Endothelial cell of umbilical vein (primary cell): ENCODE results near the gene MAP3K10. TPM values are rescaled to one million over a fixed set of nuclear protein-coding genes. Genes with fewer than 3 reads are reported as not detected.

ENCODE experiments used
- BruUV-seq: library from RNA; stranded (reverse); fragments of 400-500 nt; replicated peaks from 2 replicates; lab custom pipeline; 2021; lab: Mats Ljungman, UMichigan
- CTCF ChIA-PET: fragments of 300-600, 350-600 bp; sonication (Branson Sonifier 250); formaldehyde crosslinking; loops from one replicate; lab custom pipeline; 2021; ENCODE audit warnings: antibody characterized with exemption, inconsistent platforms; lab: Charles Lee
- POLR2A ChIA-PET: fragments of 300-600, 350-600 bp; sonication (Branson Sonifier 250); formaldehyde crosslinking; loops from one replicate; lab custom pipeline; 2021; ENCODE audit warnings: antibody characterized with exemption, inconsistent platforms; lab: Charles Lee
- DNase-seq: peaks from one replicate; pipeline ENCODE4 v3.0.0-alpha.2; 2011; ENCODE audit warnings: low read depth, low spot score
- FAIRE-seq: peaks from 2 replicates; lab custom pipeline; 2011; peaks lifted over from hg19 to GRCh38; lab: Jason Lieb, UNC
- H2AFZ ChIP-seq: 2 replicates; pipeline ENCODE4 v1.6.0; 2012; ENCODE audit warnings: low read depth, low read length, control low read depth, inconsistent platforms
- H3K27ac ChIP-seq: 2 replicates; pipeline ENCODE4 v1.5.1; 2011; ENCODE audit warnings: low read depth, mild to moderate bottlenecking, control low read depth, low read length, moderate library complexity; ENCODE audit not compliant: insufficient read depth
- H3K27me3 ChIP-seq, 2 experiments: 2 replicates each; pipeline versions ENCODE4 v1.6.0 to v1.6.1; 2011; ENCODE audit warnings: low read length in 2 of 2, mixed read lengths in 1 of 2; ENCODE audit not compliant: control insufficient read depth in 2 of 2, insufficient read depth in 2 of 2
- H3K36me3 ChIP-seq, 2 experiments: 2 replicates in 1 of 2; 3 replicates in 1 of 2; pipeline ENCODE4 v1.5.1; 2011; ENCODE audit warnings: low read length in 2 of 2, mild to moderate bottlenecking in 1 of 2, moderate library complexity in 1 of 2; ENCODE audit not compliant: control insufficient read depth in 2 of 2, insufficient read depth in 2 of 2; ENCODE audit errors: extremely low read depth in 1 of 2
- H3K4me1 ChIP-seq: 3 replicates; pipeline ENCODE4 v1.5.1; 2011; ENCODE audit warnings: mild to moderate bottlenecking, low read length; ENCODE audit not compliant: control insufficient read depth, insufficient read depth; ENCODE audit errors: extremely low read depth
- H3K4me2 ChIP-seq: 2 replicates; pipeline ENCODE4 v1.6.1; 2011; ENCODE audit warnings: low read length, control low read depth, mixed read lengths; ENCODE audit not compliant: insufficient read depth
- H3K4me3 ChIP-seq, 3 experiments: fragments of 200-600 bp in 1 of 3; sonication (generic), shearing (Covaris generic) in 1 of 3; replicated peaks in 1 of 3; 2 replicates each; pipeline ENCODE4 v1.5.1; 2011 to 2016; ENCODE audit warnings: control low read depth in 3 of 3, low read length in 3 of 3, mild to moderate bottlenecking in 2 of 3, inconsistent platforms in 1 of 3, low read depth in 1 of 3, moderate library complexity in 1 of 3; ENCODE audit not compliant: insufficient read depth in 1 of 3
- H3K79me2 ChIP-seq: 2 replicates; pipeline ENCODE4 v1.6.0; 2012; ENCODE audit warnings: low read length, inconsistent platforms; ENCODE audit not compliant: control insufficient read depth, insufficient read depth
- H3K9ac ChIP-seq: replicated peaks from 2 replicates; pipeline ENCODE3; 2011; ENCODE audit warnings: low read length, control low read depth; ENCODE audit not compliant: insufficient read depth; ENCODE audit errors: extremely low read depth
- H3K9me1 ChIP-seq: replicated peaks from 3 replicates; pipeline ENCODE4 v1.6.0; 2011; ENCODE audit warnings: mild to moderate bottlenecking, low read length; ENCODE audit not compliant: control insufficient read depth, insufficient read depth; ENCODE audit errors: extremely low read depth
- H3K9me3 ChIP-seq: replicated peaks from 2 replicates; pipeline ENCODE4 v1.5.1; 2012; ENCODE audit warnings: low read length, inconsistent platforms; ENCODE audit not compliant: control insufficient read depth, insufficient read depth
- H4K20me1 ChIP-seq: replicated peaks from 2 replicates; pipeline ENCODE3; 2011; ENCODE audit warnings: mild to moderate bottlenecking, low read length; ENCODE audit not compliant: control insufficient read depth, insufficient read depth; ENCODE audit errors: extremely low read depth
- CTCF ChIP-seq, 2 donors: IDR thresholded peaks; 1 replicate in 1 of 2; 2 replicates in 1 of 2; pipeline ENCODE4 v1.5.1; 2011; ENCODE audit warnings: low read length in 2 of 2, mild to moderate bottlenecking in 2 of 2, moderate library complexity in 2 of 2, control low read depth in 1 of 2, inconsistent platforms in 1 of 2, low read depth in 1 of 2; ENCODE audit not compliant: insufficient read depth in 1 of 2; ENCODE audit errors: extremely low read depth in 1 of 2
- EZH2 ChIP-seq: IDR thresholded peaks from 2 replicates; pipeline ENCODE4 v1.6.1; 2012; ENCODE audit warnings: borderline replicate concordance, low read depth, mild to moderate bottlenecking, moderate library complexity, low read length, inconsistent platforms; ENCODE audit not compliant: severe bottlenecking
- FOS ChIP-seq: IDR thresholded peaks from 2 replicates; pipeline ENCODE4 v1.6.1; 2011; ENCODE audit warnings: mild to moderate bottlenecking, low read length, moderate library complexity, borderline replicate concordance; ENCODE audit not compliant: insufficient read depth
- GATA2 ChIP-seq: IDR thresholded peaks from 2 replicates; pipeline ENCODE4 v1.7.0; 2011; ENCODE audit warnings: low read depth, mild to moderate bottlenecking, moderate library complexity, mixed read lengths, low read length; ENCODE audit not compliant: insufficient read length, insufficient read depth
- JUN ChIP-seq: IDR thresholded peaks from 2 replicates; pipeline ENCODE4 v1.6.1; 2011; ENCODE audit warnings: borderline replicate concordance, low read depth; ENCODE audit not compliant: insufficient read length, insufficient read depth
- MYC ChIP-seq: IDR thresholded peaks from one replicate; pipeline ENCODE4 v1.6.1; 2011; ENCODE audit warnings: mild to moderate bottlenecking, low read depth, low read length
- POLR2A ChIP-seq: IDR thresholded peaks from 2 replicates; pipeline ENCODE4 v1.6.1; 2012; ENCODE audit warnings: low read depth, mild to moderate bottlenecking, control low read depth, low read length
- POLR2AphosphoS5 ChIP-seq: IDR thresholded peaks from 2 replicates; pipeline ENCODE4 v1.6.1; 2012; ENCODE audit warnings: low read depth, mild to moderate bottlenecking, control low read depth, low read length, moderate library complexity; ENCODE audit not compliant: insufficient read depth
- dilution Hi-C: fragments of 300-500 bp; cut with MboI; formaldehyde crosslinking; loops from one replicate; pipeline ENCODE4 v1.15.0; 2019; ENCODE audit warnings: low sequenced_read_pairs; ENCODE audit not compliant: extremely low pct_ligation_motif_present
- intact Hi-C: fragments of 100-400 bp; cut with micrococcal nuclease; formaldehyde crosslinking; loops from one replicate; pipeline ENCODE4 v1.10.0; 2022
- polyA plus RNA-seq, 4 experiments: library from polyadenylated mRNA; depleted of rRNA in 3 of 4; stranded (reverse) in 3 of 4; unstranded in 1 of 4; fragments of >200 nt; gene quantifications; 2 replicates each; pipeline versions ENCODE4 v1.2.1 to v1.2.3, GENCODE V29; 2011 to 2012; ENCODE audit warnings: missing spikeins in 1 of 4
- total RNA-seq: library from RNA; stranded (reverse); gene quantifications from 2 replicates; pipeline ENCODE4 v1.2.3, GENCODE V29; 2021
- TF ChIP-seq, protein P1 (sequence below): IDR thresholded peaks from 2 replicates; pipeline ENCODE4 v1.6.1; 2011; ENCODE audit not compliant: insufficient read depth, insufficient read length

The MAP3K10 gene
- total and polyA plus RNA-seq, 2 donors (not counting 3 experiments of a cell fraction or from before 2014, with no cell fraction given), result 6.3 to 19.4 TPM

GRCh38 chr19:40205760-40206159 lies 14.5 kb downstream of the MAP3K10 start:
- Histone ChIP-seq H3K79me2 (no peaks in the 10 kb centered on the region), H3K9ac (no peak overlapping the region), H3K4me1 (no peaks in the 10 kb centered on the region), H2AFZ (no peak overlapping the region), H4K20me1 (no peaks in the 10 kb centered on the region), H3K27me3 (no peaks in the 10 kb centered on the region), H3K4me2 (no peak overlapping the region), H3K9me1 (no peaks in the 10 kb centered on the region), H3K9me3 (no peaks in the 10 kb centered on the region), H3K4me3 (no peak overlapping the region), H3K27ac (no peak overlapping the region), H3K36me3 (no peaks in the 10 kb centered on the region)
- dilution Hi-C loops, result no loop called here
- DNase-seq, result no peak
- intact Hi-C loops, result no loop called here
- FAIRE-seq, result no peak
- TF ChIP-seq GATA2 (no peak), JUN (no peak), EZH2 (no peak), FOS (no peak), POLR2AphosphoS5 (no peak), POLR2A (no peak), MYC (no peak)
- TF ChIP-seq, protein P1, sequence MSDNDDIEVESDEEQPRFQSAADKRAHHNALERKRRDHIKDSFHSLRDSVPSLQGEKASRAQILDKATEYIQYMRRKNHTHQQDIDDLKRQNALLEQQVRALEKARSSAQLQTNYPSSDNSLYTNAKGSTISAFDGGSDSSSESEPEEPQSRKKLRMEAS, result no peak
- CTCF ChIA-PET, result interaction anchor here (1.0 kb wide), 1 partner anchor 15 kb away, joined by 3 read pairs; no protein-coding TSS in a partner anchor
- no TSS peak for BruUV-seq
- POLR2A ChIA-PET, result no interaction called here

- intact Hi-C loops (no loop called here), dilution Hi-C loops (no loop called here)
- no peaks in the 10 kb centered on the region for H3K9me1 ChIP-seq
- FAIRE-seq, result no peak
- ChIA-PET POLR2A (no interaction called here), CTCF (no interaction called here)
- H3K4me3 ChIP-seq, result no peak overlapping the region
- H3K9ac ChIP-seq, result no peak overlapping the region
- H3K9me3 ChIP-seq, result no peaks in the 10 kb centered on the region
- H3K27ac ChIP-seq, result no peak overlapping the region
- no peaks in the 10 kb centered on the region for H3K36me3 ChIP-seq
- no peaks in the 10 kb centered on the region for H3K27me3 ChIP-seq
- TF ChIP-seq JUN (no peak), CTCF (IDR thresholded peaks at IDR 0.05; ENCODE audit: extremely low read depth in 1 of 2, insufficient read depth in 1 of 2, low read depth in 1 of 2, low read length in 2 of 2) (no peak), POLR2A (no peak), EZH2 (no peak), POLR2AphosphoS5 (no peak)
- TF ChIP-seq, protein P1, result no peak
- no peaks in the 10 kb centered on the region for H3K4me1 ChIP-seq
- no peak overlapping the region for H2AFZ ChIP-seq
- no TSS peak for BruUV-seq
- no peaks in the 10 kb centered on the region for H4K20me1 ChIP-seq
- H3K79me2 ChIP-seq, result no peaks in the 10 kb centered on the region
- DNase-seq, result no peak
- no peak overlapping the region for H3K4me2 ChIP-seq
Observed at GRCh38 chr19:40208602-40209001, 17.4 kb downstream of the MAP3K10 start.
